Measurements from ENCODE around the gene SPACA6.

DNA sequence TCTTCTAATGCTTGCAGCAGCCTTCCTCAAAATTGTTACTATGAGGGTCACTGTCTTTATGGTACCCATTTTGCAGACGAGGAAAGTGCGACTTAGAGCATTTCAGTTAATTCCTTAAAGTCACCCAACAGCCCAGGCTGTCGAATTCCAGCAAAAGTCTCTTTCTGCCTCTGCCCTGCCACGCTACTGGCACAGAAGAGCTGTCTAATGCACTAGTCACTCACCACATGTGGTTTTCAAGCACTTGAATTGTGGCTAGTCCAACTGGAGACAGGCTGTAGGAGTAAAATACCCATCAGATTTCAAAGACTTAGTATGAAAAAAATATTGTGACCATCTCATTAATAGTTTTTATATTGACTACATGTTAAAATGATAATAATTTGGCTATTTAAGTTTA is 56.8 kb downstream of the SPACA6 start:
- TF ChIP-seq, protein P1, sequence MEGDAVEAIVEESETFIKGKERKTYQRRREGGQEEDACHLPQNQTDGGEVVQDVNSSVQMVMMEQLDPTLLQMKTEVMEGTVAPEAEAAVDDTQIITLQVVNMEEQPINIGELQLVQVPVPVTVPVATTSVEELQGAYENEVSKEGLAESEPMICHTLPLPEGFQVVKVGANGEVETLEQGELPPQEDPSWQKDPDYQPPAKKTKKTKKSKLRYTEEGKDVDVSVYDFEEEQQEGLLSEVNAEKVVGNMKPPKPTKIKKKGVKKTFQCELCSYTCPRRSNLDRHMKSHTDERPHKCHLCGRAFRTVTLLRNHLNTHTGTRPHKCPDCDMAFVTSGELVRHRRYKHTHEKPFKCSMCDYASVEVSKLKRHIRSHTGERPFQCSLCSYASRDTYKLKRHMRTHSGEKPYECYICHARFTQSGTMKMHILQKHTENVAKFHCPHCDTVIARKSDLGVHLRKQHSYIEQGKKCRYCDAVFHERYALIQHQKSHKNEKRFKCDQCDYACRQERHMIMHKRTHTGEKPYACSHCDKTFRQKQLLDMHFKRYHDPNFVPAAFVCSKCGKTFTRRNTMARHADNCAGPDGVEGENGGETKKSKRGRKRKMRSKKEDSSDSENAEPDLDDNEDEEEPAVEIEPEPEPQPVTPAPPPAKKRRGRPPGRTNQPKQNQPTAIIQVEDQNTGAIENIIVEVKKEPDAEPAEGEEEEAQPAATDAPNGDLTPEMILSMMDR (IDR thresholded peaks at IDR 0.05) = no peak
- no peak for TF ChIP-seq ZFX (IDR thresholded peaks at IDR 0.05; ENCODE audit: borderline replicate concordance)
